Measurements from ENCODE around the gene PRF1.

PRF1 gene

DNA sequence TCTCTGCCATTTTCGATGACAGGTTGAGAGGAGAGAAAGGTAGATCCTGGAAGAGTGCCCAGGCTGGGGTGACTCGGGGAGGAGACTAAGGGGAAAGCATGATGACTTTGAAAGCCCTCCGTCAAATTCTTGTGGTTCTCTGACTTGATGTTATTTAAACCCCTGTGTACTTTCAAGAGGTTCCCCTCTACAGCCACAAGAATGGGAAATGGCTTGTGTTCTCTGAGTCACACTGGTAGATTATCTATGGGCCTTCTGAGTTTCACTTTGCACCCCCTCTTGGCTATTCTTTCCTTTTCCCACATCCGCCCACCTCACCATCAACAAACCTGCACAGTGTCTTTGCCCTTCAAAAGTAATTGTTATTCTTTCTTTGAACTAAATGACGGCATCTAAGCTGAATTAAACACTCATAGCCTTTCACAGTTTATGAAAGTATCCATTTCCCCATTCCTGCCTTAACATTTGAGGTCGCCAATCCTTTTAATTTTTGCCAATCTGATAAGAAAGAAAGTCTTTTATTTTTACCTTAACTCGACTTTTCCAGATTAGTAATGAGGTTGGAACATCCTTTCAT lies 24.1 kb downstream of the PRF1 start:
- DNase-seq (ENCODE audit: low read depth in 2 of 2, low spot score in 1 of 2), result peak; percentile 30 to 40

DNA sequence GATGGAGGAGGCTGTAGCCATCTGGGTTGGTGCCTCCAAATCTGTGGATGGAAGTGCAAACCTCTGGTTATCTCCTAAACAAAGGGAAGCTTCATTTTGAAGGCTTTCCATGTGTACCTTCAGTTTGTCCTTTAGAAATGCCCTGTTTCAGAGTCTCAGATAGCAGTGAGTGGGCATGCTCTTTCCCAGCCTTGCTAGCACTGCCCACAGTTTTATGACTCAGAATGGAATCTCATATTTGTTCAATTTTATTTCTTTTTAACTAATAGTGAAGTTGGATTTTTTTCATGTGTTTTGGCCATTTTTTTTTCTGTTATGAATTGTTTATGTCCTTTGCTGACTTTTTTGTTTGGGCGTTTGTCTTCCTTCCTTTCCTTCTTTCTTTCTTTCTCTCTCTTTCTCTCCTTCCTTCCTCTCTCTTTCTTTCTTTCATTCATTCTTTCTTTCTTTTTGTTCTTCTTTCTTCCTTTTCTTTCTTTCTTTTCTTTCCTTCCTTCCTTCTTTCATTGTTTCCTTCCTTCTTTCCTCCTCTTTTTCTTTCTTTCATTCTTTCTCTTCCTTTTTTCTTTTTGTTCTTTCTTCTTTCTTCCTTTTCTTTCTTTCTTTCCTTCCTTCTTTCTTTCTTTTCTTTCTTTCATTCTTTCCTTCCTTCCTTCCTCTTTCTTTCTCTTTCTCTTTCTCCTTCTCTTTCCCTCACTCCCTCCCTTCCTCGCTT lies 25.6 kb downstream of the PRF1 start:
- DNase-seq (ENCODE audit: low read depth in 2 of 2, low spot score in 1 of 2), result no peak

DNA sequence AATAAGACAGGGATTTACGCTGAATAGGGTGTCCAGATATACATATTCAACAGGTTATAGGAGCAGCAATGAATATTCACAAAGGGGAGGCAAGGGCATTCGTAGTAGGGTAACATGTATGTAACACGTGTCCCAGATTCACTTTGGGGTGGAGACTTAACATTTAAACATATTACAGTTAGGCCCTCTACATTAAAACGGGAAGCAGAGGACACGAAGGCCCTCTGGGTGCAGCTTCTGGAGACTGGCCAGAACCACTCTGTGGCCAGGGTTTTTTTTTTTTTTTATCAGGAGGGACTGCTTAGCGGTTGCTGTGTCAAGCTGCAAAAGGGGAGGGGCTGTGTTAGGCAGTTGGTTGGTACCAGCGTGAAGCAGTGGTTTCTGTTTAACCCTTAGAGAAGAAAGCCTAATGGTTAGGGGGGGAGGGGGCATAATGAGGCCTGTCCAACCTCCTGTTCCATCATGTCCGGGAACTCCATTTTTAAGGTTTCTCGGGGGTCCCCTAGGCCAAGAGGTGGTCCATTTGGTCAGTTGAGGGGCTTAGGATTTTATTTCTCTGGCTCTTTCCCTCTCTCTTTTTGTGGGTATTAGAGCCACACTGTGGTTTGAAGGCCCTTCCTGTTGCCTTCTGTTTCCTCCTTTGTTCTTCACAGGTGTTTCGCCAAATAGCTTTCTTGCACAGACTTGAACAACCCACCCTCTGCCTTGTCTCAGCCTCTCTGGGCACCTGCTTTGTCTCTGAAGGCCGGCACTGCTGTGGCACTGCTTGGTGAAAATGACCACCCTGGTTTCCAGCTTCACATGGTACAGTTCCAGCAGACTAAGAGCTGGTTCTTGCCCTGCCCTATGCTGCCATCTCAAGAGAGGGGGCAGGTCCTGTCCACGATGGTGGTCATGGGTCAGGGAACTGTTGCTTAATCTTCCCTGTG lies 26.4 kb downstream of the PRF1 start:
- no peak for DNase-seq (ENCODE audit: low read depth in 2 of 2, low spot score in 1 of 2)

GRCh38 chr10:70575486-70575873 lies 27.1 kb downstream of the PRF1 start:
- no peak for DNase-seq (ENCODE audit: low read depth in 2 of 2, low spot score in 1 of 2)

DNA sequence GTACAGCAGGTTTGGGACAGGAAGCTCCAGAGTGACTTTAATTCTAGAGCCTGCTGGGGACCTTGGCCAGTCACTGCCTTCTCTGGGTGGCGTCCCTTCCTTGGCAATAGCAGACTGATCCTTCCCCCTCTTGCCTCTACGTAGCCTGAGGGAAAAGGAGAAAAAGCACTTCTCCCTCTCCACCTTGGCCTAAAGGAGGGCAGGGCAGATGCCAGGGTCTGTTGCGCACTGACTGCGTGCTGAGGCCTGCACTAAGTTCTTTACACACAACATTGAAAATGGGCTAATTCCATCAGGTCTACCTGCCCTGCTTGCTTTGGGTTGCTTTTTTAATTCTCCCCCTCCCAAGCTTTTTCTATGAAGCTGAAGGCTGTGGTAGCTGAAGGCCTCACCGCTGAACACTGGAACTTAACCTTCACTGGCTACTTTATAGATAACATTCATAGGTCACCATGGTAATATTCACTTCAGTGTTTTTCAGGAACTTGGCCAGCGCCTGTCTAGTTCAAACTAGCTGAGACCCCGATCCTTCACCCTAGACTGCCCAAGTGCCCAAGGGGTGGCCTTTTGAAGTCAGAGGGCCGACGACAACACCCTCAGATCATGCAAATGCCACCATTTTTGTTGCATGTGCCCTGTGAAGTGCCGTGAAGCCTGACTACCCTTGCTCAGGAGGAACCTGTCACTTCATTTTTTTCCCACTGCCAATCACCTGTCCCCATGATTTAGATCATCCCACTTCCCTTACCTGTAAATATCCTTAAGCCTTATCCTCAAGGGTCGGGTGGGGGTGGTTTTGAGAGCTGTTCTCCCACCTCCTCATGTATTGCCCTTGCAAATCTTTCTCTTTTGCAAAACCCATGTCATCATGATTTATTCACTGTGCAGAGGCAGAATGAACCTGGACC lies 28.7 kb downstream of the PRF1 start:
- no peak for DNase-seq (ENCODE audit: low read depth in 2 of 2, low spot score in 1 of 2)

DNA sequence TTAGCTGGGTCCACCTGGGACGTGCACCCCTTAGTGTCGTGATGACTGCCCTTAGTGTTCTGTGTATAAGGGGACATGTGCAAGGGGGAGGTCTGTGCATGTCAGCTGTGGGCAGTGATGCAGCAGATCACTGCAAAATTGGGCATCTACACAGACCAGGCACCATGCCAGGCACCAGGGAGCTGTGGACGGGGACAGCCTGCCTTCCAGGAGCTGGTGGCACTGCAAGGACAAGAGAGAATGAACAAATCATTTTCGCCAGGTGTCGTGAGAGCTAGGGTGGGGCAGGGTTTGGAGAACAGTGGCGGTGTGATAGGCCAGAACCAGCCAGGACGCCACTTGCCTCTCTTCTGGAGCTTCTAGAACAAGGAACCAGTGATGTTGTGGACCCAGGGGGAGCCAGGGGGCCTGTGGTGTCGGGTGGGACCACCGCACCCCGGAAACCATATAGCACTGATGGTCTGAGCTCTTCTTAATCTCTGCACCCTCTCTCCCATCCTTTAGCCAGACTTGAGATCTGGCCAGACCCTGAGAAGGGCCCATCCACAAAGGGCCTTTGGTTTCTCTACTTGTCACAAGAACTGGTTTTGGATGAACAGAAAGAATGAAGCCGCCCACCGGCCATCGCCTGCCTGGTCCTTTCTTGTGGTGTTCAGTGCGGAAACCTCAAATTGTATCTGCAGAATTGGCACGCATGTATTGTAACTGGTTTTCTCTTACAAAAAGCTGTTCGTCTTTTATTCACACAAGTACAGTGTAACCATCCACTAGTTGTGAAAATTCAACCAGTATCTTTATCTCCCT lies 30.7 kb downstream of the PRF1 start:
- DNase-seq (ENCODE audit: low read depth in 2 of 2, low spot score in 1 of 2), result no peak

DNA sequence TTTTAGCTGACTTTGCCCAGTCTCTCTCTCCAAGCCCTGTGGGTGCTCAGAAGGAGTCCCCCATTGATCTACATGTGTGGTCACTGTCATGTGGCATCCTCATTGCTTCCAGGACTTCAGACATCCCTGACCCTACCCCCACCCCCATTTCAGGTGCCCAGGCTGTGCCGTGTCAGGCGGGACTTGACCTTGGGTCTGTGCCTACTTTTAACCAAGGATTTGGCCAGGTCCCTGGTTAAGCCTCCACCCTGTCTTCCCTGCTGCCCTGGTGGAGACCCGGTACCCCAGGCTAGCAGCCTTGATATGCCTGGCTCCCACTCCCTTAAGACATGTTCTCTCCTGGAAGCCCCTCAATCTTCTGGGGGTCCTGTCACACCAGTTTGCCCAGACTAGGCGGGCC lies 31.3 kb downstream of the PRF1 start:
- no peak for DNase-seq (ENCODE audit: low read depth in 2 of 2, low spot score in 1 of 2)

- DNase-seq (ENCODE audit: low read depth in 2 of 2, low spot score in 1 of 2), result no peak
These were observed 33.6 kb downstream of the PRF1 start for GRCh38 chr10:70568781-70569495.

- no peak for DNase-seq (ENCODE audit: low read depth in 2 of 2, low spot score in 1 of 2)
These were observed 34.4 kb downstream of the PRF1 start for GRCh38 chr10:70568113-70568512.

DNA sequence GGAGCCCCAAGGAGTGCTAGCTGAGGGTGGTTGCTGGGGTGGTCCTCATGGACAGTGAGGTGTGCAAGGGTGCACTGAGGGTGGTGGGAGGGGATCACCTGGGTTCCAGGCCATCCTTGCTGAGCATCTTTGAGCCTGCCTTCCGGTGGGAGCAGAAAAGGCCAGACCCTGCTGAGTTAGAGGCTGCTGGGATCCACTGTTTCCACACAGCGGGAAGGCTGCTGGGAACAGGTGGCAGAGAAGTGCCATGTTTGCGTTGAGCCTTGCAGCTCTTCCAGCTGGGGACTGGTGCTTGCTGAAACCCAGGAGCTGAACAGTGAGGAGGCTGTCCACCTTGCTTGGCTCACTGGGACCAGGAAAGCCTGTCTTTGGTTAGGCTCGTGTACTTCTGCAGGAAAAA lies 34.9 kb downstream of the PRF1 start:
- no peak for DNase-seq (ENCODE audit: low read depth in 2 of 2, low spot score in 1 of 2)

GRCh38 chr10:70566515-70567290 lies 35.8 kb downstream of the PRF1 start:
- no peak for DNase-seq (ENCODE audit: low read depth in 2 of 2, low spot score in 1 of 2)

DNA sequence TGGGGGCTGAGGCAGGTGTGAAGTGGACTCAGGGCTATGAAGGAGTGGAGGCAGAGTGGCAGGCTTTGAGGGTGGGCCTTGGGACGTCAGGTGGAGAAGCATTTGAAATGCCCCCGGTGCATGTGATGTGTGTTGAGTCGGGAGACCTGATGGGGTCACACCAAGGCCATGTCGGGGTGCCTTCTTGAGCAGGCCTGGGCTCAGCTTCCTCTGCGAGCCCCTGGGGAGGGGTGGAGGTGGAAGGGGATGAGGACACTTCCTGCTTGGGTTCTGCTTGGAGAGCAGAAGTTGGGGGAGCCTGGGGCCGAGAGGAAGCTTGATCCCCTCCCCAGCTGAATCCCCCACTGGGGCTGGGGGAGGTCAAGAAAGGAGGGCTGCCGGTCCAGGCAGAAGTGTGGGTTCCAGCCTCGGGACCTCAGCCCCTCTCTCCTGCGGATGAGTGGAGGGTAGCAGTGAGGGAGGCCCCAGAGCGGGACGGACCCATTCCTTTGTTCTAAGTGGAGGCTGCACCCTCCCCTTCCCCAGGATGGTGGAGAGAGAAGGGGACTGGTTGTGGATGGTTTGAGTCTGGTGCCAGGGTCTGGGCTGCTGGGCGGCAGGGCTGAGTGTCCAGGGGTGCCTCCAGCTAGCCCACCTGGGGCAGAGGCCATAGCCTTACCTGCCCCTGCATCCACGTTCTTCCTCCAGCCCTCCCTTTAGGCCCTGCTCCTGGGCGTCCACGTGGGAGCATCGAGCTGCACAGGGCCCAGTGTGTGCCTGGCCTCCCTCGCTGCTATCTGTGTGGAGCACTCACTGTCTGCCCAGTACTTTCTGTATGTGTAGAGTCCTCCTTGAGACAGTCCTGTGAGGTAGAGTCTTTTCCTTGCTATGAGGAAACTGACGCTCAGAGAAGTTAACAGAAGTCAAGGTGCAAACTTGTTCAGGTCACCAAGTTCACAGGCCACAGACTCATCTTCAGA lies 36.7 kb downstream of the PRF1 start:
- DNase-seq (ENCODE audit: low read depth in 2 of 2, low spot score in 1 of 2), result no peak

- DNase-seq (ENCODE audit: low read depth in 2 of 2, low spot score in 1 of 2), result no peak
These were observed 37.6 kb downstream of the PRF1 start for GRCh38 chr10:70564901-70565351.

DNA sequence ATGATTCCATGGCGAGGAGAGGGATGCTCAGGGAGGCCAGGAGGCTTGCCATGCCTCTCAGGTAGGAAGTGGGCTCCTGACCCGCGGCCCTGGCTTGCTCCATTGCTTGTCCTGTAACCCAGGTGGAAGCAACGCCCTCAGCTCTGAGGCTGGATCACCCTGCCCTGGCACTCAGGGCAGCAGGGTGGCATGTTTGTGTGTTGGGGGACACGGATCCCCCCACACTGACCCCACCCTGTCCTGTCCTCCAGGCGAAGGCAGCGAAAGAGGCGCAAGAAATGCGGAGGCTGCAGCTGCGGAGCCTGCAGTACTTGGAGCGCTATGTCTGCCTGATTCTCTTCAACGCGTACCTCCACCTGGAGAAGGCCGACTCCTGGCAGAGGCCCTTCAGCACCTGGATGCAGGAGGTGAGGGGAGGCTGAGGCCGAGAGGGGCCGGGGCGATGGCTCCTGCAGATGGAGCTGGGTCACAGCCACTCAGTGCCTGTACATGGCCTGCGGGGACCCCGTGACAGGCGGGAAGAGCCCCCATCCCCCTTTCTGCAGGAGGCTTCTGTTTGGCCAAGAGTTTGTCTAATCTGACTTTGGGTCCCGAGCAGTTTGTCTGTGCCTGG lies 38.3 kb downstream of the PRF1 start:
- no peak for DNase-seq (ENCODE audit: low read depth in 2 of 2, low spot score in 1 of 2)

- DNase-seq (ENCODE audit: low read depth in 2 of 2, low spot score in 1 of 2), result no peak
These were observed 39.3 kb downstream of the PRF1 start for GRCh38 chr10:70563230-70563629.

DNA sequence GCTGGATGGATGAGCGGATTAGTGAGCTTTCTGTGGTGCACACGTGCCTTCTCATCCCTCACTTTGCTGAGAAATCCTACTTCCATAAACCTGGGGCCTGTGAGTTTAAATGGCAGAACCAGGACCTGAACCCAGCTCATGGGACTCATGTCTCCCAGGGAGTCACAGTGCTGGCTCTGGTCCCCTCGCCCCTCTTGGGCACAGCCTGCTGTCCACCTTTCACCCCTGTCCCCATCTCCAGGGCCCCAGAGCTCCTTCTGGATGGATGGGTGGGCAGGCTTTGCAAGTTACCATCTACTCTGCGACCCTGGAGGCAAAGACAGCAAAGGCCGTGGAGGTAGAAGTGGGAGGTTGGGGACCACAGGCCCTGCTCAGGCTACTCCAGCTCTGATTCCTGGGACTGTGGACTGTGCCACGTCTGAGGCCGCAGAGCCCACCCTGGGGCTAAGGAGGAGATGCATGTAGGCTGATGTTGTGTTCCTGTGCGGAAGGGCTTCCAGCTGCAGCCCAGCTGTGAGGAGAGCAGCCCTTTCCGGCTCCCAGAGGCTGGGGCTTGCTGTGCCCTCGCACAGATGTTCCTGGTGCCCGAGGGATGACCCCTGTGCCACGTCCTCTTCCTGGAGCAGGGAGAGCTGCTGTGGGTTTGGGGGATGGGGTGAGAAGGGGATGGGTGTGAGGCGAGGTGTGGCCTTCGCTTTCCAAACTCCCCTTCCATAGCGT lies 40.3 kb downstream of the PRF1 start:
- no peak for DNase-seq (ENCODE audit: low read depth in 2 of 2, low spot score in 1 of 2)

- no peak for DNase-seq (ENCODE audit: low read depth in 2 of 2, low spot score in 1 of 2)
These were observed 41.0 kb downstream of the PRF1 start for GRCh38 chr10:70561558-70561957.

Measured in stimulated activated CD8-positive, alpha-beta memory T cell treated with anti-CD3 and anti-CD28 coated beads, Interleukin-4, amount 100 ng/mL, for 1 hour (primary cell).